ENCODE measurements around the gene CEP85. TPM values are rescaled to one million over a fixed set of nuclear protein-coding genes. Genes with fewer than 3 reads are reported as not detected.

The CEP85 gene
- total and polyA plus RNA-seq, 9 of the 15 experiments (the other 6 are each of a cell fraction or from before 2014, with no cell fraction given), result 42.1 to 140 (median 92.6) TPM

GRCh38 chr1:26284597-26285347 is 50.8 kb downstream of the CEP85 start (continued):
- TF ChIP-seq RBM22 (IDR thresholded peaks at IDR 0.05; ENCODE audit: low read depth, low read length, poor library complexity, severe bottlenecking), result no peak
- peak; percentile 100 for TF ChIP-seq L3MBTL2 (IDR thresholded peaks at IDR 0.05)
- TF ChIP-seq, protein P1, sequence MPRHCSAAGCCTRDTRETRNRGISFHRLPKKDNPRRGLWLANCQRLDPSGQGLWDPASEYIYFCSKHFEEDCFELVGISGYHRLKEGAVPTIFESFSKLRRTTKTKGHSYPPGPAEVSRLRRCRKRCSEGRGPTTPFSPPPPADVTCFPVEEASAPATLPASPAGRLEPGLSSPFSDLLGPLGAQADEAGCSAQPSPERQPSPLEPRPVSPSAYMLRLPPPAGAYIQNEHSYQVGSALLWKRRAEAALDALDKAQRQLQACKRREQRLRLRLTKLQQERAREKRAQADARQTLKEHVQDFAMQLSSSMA (CRISPR knock-in tag; IDR thresholded peaks at IDR 0.05), result no peak
- peak; percentile 69 for TF ChIP-seq PML (IDR thresholded peaks at IDR 0.05; ENCODE audit: low read length)
- TF ChIP-seq IRF9 (tag; IDR thresholded peaks at IDR 0.05), result no peak
- no peak for TF ChIP-seq HNRNPK (IDR thresholded peaks at IDR 0.05; ENCODE audit: low read depth, low read length, poor library complexity, severe bottlenecking)
- no peak for TF ChIP-seq FOXJ3 (CRISPR knock-in tag; IDR thresholded peaks at IDR 0.05)
- peak; percentile 95; the same call in 1 of the 2 replicates for TF ChIP-seq E2F5 (CRISPR knock-in tag; IDR thresholded peaks at IDR 0.05)
- TF ChIP-seq ZBTB49 (CRISPR knock-in tag; IDR thresholded peaks at IDR 0.05; ENCODE audit: borderline replicate concordance), result no peak
- TF ChIP-seq ZNF511 (CRISPR knock-in tag; IDR thresholded peaks at IDR 0.05), result peak; percentile 70; the same call in 1 of the 2 replicates
- TF ChIP-seq BCLAF1 (IDR thresholded peaks at IDR 0.05; ENCODE audit: borderline replicate concordance in 1 of 2, control insufficient read depth in 1 of 2, low read depth in 2 of 2, low read length in 1 of 2), result no peak
- TF ChIP-seq, protein P2, sequence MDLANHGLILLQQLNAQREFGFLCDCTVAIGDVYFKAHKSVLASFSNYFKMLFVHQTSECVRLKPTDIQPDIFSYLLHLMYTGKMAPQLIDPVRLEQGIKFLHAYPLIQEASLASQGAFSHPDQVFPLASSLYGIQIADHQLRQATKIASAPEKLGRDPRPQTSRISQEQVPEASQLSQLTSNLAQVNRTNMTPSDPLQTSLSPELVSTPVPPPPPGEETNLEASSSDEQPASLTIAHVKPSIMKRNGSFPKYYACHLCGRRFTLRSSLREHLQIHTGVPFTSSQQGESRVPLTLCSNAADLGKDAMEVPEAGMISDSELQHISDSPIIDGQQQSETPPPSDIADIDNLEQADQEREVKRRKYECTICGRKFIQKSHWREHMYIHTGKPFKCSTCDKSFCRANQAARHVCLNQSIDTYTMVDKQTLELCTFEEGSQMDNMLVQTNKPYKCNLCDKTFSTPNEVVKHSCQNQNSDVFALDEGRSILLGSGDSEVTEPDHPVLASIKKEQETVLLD (IDR thresholded peaks at IDR 0.05), result peak; percentile 89
- peak; percentile 58; the same call in 1 of the 2 replicates for TF ChIP-seq CC2D1A (IDR thresholded peaks at IDR 0.05)
- no peak for TF ChIP-seq NR4A1 (CRISPR knock-in tag; IDR thresholded peaks at IDR 0.05)
- TF ChIP-seq NR4A1 (tag; IDR thresholded peaks at IDR 0.05), result peak; percentile 59; the same call in 1 of the 2 replicates

All from K562 (cell line).